Measurements from ENCODE around the gene CABLES2. TPM values are rescaled to one million over a fixed set of nuclear protein-coding genes. Genes with fewer than 3 reads are reported as not detected.

Gene CABLES2
- total RNA-seq, 1 donor from 2014 or later, result 18.8 TPM

DNA sequence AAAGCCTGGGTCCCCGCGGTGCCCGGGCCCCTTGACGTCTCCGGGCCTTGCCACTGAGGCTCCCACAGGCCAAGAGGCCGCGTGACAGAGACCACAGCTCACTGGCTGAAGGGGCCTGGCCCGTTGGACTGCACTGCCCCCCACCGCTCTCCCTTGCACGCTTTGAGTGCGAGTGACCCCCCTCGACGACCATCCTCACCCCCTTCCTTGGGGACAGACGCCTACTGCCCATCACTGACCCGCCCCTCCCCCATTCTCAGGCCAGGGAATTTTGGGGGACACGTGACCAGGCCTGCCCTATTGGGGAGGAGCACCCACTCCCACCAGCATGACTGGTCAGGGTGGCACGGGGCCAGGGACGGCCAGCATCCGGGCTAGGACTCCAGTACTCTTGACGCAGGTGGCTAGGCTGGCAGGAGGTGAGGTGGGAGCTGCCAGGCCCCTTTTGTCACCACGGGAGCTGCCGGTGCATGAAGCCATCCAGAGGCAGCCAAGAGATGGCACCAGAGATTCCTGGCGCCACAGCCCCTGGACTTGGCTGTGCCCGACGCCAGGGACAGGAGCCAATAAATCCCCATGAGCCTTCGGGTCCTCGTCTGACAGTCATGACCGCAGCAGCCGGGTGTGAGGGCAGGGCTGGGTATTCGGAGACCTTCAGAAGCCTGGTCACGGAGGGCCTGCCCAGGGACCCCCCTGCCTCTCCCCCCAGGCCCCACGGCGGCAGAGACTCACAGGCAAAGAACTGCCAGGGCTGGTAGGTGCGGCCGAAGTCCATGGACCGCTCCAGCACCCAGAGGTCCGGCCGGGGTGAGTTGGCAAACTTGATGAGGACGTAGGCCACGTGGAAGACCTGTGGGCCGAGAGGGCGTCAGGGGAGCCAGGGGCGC lies 54.4 kb downstream of the CABLES2 start:
- intact Hi-C loops (cut with micrococcal nuclease), result no loop called here

DNA sequence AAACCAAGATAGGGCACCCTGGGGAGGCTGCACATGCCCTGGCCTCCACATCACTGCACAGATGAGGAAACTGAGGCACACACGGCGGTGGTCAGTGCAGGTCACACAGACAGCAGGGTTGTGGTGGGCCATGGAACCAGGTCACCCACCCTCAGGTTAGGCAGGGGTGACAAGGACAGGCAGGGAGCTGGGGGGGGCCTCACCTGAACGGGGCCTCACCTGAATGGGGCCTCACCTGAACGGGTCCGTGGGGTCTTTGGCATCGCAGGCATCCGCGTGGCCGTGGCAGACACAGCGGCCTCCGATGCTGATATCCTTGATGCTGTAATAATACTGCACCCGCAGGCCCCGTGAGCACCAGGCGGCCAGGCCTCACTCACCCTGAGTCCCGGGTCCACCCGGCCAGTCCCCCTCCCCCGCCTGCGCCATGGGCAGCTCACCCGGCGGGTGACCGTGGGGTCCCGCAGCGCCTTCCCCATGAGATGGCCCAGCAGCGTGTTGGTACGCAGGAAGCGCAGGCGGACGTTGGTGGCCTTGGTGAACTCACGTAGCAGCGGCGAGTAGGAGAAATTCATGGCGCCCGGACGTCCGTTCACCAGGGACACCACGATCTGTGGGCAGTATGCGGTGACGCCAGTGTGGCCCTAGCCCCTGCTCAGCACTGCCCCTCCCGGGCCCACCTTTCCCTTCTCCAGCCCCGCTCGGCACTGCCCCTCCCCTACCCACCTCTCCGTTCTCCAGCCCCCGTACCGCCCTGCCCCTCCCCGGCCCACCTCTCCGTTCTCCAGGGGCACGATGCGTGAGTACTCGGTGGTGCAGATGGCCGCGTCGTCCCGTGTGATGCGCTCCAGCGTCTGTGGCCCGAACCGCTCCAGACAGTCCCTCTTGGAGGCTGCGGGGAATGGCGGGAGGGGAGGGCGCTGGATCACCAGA lies 55.4 kb downstream of the CABLES2 start:
- intact Hi-C loops (cut with micrococcal nuclease), result no loop called here

DNA sequence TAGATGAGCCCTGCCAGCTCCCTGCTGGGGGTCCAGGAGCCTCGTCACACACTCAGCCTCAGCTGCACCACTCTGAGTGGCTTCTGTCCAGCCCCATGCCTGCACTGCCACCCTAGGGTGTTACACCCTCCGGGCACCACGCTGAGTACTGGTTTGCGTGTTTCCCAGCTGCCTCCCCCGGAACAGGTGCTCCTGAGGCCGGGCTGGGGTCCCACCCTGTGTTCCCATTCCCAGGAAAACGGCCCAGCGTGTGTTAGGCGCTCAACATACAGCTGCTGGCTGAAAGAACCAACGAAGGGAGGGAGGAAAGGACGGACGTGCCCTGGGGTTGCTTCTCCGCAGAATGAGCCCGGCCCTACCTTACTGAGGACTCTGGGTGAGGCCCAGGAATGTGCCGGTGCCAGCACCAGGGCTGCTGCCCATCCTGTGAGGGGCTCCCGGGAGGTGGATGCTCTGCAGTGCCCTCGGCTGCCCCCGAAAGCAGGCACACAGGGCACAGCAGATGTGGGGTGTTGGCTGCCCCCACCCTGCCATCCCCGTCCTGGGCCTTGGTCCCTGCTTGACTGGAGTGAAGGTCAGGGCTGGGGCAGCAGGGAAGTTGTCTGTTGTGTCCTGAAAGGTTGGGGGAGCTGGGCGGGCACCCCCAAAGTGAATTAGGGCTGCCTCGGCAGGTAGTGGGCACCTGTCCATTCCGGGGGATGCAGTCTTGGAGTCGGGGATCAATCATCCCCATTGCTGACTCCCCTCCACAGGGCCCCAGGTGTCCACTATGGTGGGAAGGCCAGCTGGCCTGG lies 56.3 kb downstream of the CABLES2 start:
- intact Hi-C loops (cut with micrococcal nuclease), result no loop called here

DNA sequence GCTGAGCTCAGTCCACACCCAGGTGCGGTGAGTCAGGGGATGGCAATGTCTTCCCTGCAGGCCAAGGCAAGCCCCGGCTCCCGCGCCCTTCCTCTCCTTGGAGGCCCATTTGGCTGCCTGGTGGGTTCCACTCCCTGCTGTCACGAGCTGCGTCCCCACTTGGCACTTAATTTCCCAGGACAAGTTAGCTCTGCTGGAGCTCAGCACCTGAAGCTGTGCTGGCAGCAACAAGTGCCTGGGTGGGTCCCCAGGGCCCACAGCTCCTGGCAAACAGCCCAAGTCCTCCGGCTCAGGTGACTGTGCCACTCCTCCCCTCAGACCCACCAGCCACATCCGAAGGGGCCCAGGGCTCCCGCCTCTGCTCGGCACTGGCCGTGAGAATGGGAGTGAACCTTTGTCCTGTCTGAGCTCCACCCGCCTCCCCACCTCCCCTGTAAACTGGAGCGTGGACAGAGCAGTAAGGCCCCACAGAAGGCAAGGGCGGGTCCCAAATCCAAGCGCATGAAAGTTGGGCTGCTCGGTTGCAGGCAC lies 56.9 kb downstream of the CABLES2 start:
- intact Hi-C loops (cut with micrococcal nuclease), result no loop called here

DNA sequence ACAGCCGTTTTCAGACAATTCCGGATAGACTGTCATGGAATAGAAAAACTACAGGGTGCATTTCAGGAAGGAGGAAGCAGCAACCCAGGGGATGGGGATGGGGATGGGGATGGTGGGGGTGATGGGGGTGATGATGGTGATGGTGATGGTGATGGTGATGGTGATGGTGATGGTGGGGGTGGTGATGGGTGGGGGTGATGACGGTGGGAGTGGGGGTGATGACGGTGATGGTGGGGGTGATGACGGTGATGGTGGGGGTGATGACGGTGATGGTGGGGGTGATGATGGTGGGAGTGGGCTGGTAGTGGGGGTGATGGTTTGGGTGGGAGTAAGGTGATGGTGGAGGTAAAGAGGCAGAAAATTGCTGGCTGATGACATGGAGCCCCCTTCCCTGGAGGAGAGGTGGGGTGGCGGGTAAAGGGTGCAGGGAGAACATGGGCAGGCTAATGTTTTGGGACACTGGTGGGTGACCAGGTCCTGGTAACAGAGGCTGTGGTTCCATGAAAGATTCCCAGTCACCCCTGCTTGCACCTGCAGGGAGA lies 57.5 kb downstream of the CABLES2 start:
- intact Hi-C loops (cut with micrococcal nuclease), result no loop called here

DNA sequence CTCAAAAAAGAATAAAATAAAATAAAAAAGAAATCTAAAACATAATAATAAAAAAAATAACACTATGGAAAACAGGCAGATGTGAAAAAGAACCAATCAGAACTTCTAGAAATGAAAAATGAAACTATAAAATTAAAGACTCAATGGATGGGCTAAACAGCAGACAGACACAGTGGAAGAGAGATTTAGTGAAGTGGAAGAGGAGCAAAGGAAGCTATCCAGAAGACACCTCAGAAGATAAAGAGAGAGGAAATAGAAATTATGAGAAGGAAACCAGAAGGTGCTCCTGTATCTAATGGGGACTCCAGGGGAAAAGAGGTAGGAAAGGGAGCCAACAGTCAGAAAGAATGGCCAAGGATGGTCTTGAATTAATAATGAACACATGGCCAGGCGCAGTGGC lies 58.5 kb downstream of the CABLES2 start:
- intact Hi-C loops (cut with micrococcal nuclease), result no loop called here

DNA sequence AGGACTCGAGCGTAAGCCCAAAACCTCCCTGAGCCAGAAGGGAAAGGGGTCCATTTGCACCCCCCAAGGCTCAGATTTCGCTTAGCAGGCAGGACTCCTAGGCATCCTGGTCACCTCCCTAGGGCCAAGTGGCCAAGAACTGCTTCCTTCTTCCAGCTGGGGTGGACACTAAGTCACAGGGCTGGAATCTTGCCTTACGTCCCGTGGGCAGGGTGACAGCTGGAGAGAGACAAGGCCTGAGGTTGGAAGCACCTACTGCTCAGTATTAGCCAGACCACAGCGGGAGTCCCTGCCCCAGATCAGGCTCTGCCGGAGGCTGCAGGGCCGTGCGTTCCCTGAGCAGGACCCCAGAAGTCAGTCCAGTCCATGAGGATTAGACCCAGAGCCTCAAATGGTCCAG lies 59.6 kb downstream of the CABLES2 start:
- intact Hi-C loops (cut with micrococcal nuclease), result no loop called here

DNA sequence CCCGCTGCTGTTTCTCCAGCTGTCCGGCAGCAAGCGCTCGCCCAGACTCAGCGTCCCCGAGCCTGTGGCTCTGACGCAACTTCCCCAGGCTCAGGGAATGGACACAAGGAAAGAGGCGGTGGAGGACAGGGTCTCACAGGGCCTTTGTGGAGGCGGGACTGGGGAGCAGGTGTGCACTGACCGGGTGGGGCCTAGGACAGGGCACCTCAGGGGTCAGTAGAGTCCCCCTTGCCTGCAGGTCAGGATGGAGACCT lies 60.0 kb downstream of the CABLES2 start:
- intact Hi-C loops (cut with micrococcal nuclease), result no loop called here

DNA sequence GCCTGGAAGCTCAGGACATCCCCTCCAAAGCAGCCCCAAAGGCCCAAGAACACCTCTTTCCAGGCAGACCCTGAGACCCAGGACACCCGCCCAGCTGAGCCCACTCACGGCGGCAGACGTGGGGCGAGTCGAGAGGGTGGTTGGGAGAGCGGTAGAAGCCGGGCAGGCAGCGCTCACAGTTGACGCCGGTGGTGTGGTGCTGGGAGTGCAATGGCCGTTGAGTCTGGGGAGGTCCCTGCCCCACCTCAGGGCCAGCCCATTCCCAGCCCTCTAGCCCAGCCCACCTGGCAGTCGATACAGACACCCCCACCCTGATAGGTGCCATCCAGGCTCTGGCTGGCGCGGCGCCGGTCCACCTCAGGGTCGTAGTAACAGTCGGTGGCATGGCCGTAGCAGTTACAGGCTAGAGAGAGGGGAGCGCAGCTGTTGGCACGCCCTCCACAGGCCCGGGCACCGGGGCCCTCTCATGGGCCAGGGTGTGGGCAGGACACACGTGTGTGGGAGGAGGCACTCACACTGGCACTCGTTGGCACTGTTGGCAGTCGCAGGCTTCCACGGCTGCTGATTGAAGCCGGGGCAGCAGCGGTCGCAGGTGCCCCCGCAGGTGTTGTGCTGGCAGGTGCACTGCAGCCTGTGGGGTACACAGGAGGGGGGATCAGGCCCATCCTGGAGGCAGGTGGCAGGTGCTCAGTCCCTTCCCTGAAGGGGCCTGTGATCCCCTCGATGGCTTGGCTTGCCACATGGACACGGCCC lies 60.5 kb downstream of the CABLES2 start:
- intact Hi-C loops (cut with micrococcal nuclease), result no loop called here

DNA sequence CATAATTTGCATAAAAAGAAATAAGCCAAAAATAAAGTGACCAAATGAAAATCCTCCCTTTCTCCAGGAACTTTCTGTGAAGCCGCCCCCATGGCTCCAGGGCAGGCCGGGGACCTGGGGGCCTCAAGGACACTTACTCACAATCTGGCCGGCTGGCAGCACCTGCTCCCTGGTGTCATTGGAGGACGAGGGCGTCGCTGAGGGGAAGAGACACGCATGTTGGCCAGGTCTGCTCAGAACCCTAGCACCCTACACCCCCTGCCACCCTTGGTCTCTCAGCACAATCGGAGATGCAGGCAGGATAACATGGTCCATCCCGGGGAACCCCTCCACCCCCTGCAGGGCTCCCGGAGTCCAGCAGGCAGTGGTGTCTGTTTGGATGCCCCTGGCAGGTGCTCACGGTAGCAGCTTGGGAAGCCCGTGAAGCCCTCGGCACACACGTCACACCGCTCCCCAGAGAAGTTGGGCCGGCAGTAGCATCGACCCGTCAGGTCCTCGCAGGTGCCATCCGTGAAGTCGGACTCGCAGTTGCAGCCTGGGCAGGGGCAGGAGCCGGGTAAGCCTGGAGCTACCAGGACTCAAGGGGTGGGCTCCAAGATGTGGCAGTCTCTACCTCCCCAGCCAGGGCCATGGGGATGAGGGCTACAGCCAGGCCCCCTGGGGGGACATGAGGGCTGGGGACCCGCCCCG lies 61.3 kb downstream of the CABLES2 start:
- intact Hi-C loops (cut with micrococcal nuclease), result no loop called here

DNA sequence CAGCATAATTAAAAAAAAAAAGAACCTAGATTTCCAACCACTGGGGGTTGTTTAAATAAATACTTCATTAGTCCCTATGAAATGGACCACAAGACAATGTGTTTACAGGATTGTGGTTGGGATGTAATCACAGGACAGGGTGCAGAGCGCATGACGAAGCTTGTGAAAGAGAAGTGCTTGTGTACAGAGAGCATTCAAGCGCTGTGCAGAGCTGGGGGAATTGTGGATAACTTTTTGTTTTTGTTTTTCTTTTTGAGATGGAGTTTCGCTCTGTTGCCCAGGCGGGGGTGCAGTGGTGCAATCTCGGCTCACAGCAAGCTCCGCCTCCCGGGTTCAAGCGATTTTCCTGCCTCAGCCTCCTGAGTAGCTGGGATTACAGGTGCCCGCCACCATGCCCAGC lies 62.3 kb downstream of the CABLES2 start:
- intact Hi-C loops (cut with micrococcal nuclease), result no loop called here

DNA sequence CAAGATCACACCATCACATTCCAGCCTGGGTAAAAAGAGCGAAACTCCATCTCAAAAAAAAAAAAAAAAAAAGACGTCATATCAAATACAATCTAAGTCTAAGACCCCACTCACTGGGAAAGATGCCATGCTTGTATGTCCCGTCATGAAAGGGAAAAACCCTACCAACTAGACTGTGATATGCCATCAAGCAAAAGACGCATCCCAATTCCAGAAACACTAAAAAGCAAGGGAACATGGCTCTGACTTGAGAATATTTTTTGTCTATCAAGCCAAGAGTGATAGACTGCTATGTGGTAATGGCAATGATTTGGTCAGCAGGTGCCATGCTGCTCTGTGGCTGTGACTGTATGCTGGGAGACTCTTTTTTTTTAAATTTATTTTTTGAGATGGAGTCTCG lies 63.0 kb downstream of the CABLES2 start:
- intact Hi-C loops (cut with micrococcal nuclease), result no loop called here

DNA sequence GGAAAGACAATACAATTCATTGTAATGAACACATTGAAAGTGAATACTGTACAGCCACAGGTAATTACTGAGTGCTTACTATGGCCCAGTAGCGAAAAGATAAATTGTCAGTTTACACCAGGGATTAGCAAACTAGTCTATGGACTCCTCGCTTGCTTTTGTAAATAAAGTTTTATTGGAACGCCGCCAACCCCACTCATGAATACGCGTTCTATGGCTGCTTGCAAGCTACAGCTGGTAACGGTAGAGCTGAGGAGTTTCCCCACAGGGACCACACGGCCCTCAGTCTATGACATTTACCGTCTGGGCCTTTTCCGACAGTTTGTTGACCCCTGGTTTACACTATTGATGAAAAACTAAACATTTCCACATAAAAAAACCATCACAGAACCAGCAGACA lies 64.2 kb downstream of the CABLES2 start:
- intact Hi-C loops (cut with micrococcal nuclease), result no loop called here

DNA sequence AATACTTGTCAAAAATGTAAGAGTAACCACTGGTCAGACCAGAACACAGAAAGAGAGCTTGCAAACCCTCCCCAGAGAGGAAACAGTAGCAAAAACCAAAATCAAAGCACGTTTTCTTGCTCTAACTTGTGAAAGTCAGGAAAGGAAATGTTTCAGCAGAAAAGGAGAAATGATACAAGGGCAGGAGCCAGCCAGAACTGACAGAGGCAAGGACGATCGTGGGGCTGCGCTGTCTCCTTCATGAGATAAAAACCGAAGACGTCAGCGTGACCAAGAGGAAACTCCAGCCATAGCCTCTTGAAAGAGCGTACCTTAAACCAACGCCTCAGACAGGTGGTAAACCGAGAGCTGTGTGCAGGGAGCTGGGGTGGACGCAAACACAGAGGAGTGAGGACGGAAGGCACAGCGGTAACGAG lies 67.4 kb downstream of the CABLES2 start:
- intact Hi-C loops (cut with micrococcal nuclease), result no loop called here

Other genes with a start within 250 kb of the CABLES2 start
- gene MTG2, start 224.3 kb downstream of the CABLES2 start, total RNA-seq, result 38.6 and 42.1 TPM in 2 replicates
- not detected in 2 replicates for gene HRH3, start 187.0 kb downstream of the CABLES2 start, total RNA-seq
- gene OSBPL2, start 168.8 kb downstream of the CABLES2 start, total RNA-seq, result 37.9 and 44.7 TPM in 2 replicates
- 123 and 124 TPM in 2 replicates for gene ADRM1, start 104.3 kb downstream of the CABLES2 start, total RNA-seq
- gene LAMA5, start 40.0 kb downstream of the CABLES2 start, total RNA-seq, result 0.76 and 1.3 TPM in 2 replicates
- 1,610 and 1,637 TPM in 2 replicates for gene RPS21, start 20.2 kb downstream of the CABLES2 start, total RNA-seq
- gene RBBP8NL, start 20.3 kb upstream of the CABLES2 start, total RNA-seq, result not detected in 2 replicates
- not detected in 2 replicates for gene GATA5, start 68.7 kb upstream of the CABLES2 start, total RNA-seq
- 41.0 and 41.6 TPM in 2 replicates for gene SLCO4A1, start 235.2 kb upstream of the CABLES2 start, total RNA-seq

All from T-helper 1 cell treated with Interleukin-12 subunit alpha and Interleukin-12 subunit beta and Interleukin-4 antibody, amounts not matched to agents 30 ng/mL and 1 ng/mL, for 36 hours (primary cell).